ENCODE results near the gene MAP2K4. TPM values are rescaled to one million over a fixed set of nuclear protein-coding genes. Genes with fewer than 3 reads are reported as not detected.

MAP2K4 gene
- total and polyA plus RNA-seq, 2 of the 8 experiments (the other 6 are each of a cell fraction or from before 2014, with no cell fraction given): 14.2 to 37.3 TPM

DNA sequence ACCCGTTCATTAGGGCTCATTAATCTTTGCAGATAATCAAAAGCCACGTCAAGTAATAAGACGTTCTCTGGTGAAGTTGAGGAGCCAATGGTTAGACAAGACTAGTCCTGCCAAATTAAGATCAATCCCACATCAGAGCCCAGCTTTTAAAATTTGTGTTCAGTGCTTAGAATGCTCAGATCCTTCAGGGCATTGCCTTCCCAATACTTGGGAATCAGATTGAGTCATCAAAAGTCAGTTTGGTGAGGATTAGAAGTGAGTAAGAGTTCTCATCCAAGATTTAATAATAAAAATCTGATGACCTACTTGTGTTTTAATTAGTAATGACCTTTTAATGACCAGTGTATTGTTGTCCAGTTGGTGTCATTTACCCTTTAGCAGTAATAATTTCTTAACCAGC, 19.8 kb downstream of the MAP2K4 start:
- no peaks in the 10 kb centered on the region for H4K20me1 ChIP-seq (replicated peaks in 1 of 2; ENCODE audit: control insufficient read depth in 1 of 2, insufficient read depth in 2 of 2, low read length in 2 of 2)
- no peak overlapping the region for H3K56ac ChIP-seq (replicated peaks; ENCODE audit: insufficient read length, low read depth, low read length)

More for the DNA sequence above, 19.8 kb downstream of the MAP2K4 start:
- Histone ChIP-seq H2BK20ac (ENCODE audit: low read length) (no peak overlapping the region), H3K23ac (ENCODE audit: insufficient read length) (no peak overlapping the region), H3K4me1 (replicated peaks in 1 of 4; ENCODE audit: control insufficient read depth in 3 of 4, insufficient read depth in 4 of 4, low read length in 3 of 4) (peaks cover 0 to 1% (median 0%) of the 10 kb centered on the region in 4 experiments; a peak in 2 of 7 replicates), H2BK12ac (ENCODE audit: low read depth, low read length) (no peak overlapping the region), H3K4me2 (ENCODE audit: insufficient read depth in 1 of 2, low read depth in 2 of 2, low read length in 2 of 2) (no peak overlapping the region), H3K4ac (replicated peaks; ENCODE audit: insufficient read length, low read depth, low read length) (no peak overlapping the region), H3K4me3 (ENCODE audit: extremely low read depth in 1 of 4, insufficient read depth in 2 of 4, low read depth in 3 of 4, low read length in 4 of 4) (no peak overlapping the region), H3K14ac (ENCODE audit: insufficient read length) (no peak overlapping the region), H2BK120ac (replicated peaks; ENCODE audit: low read depth, low read length) (no peak overlapping the region), H2AK5ac (ENCODE audit: low read depth, low read length) (no peak overlapping the region), H2BK15ac (ENCODE audit: low read length) (no peak overlapping the region), H3K79me2 (ENCODE audit: control insufficient read depth in 1 of 2, insufficient read depth in 2 of 2, low read length in 2 of 2) (peaks cover 8 to 92% of the 10 kb centered on the region in 2 experiments; a peak in 3 of 4 replicates), H3K18ac (ENCODE audit: extremely low read depth, low read length) (no peak overlapping the region), H2AFZ (ENCODE audit: low read length) (no peak overlapping the region), H3K27me3 (replicated peaks in 1 of 4; ENCODE audit: control insufficient read depth in 3 of 4, extremely low read depth in 1 of 4, insufficient read depth in 3 of 4, low read length in 3 of 4) (no peaks in the 10 kb centered on the region), H4K5ac (ENCODE audit: insufficient read length, low read depth, low read length) (no peak overlapping the region), H3K27ac (ENCODE audit: low read depth, low read length) (no peak overlapping the region), H3K79me1 (ENCODE audit: low read depth, low read length) (peaks cover 6% of the 10 kb centered on the region; the same call in 1 of the 2 replicates), H2BK5ac (ENCODE audit: low read depth, low read length) (no peak overlapping the region), H4K8ac (ENCODE audit: extremely low read depth, insufficient read depth, low read length) (no peak overlapping the region), H3K9ac (replicated peaks in 1 of 4; ENCODE audit: extremely low read depth in 1 of 4, low read depth in 3 of 4, low read length in 3 of 4) (no peak overlapping the region), H3K9me3 (ENCODE audit: insufficient read depth in 2 of 2, low read depth in 1 of 2, low read length in 1 of 2) (no peaks in the 10 kb centered on the region), H4K91ac (replicated peaks; ENCODE audit: insufficient read length, low read length) (no peak overlapping the region), H3K23me2 (ENCODE audit: low read depth, low read length) (no peaks in the 10 kb centered on the region; the same call in 1 of the 2 replicates), H3K36me3 (ENCODE audit: control insufficient read depth in 2 of 4, insufficient read depth in 4 of 4, low read length in 3 of 4) (no peaks in the 10 kb centered on the region)
- CTCF ChIA-PET (ENCODE audit: partially characterized antibody): no interaction called here
- FAIRE-seq (no peak), DNase-seq (ENCODE audit: low read depth in 1 of 2, low spot score in 2 of 2) (no peak)
- WGBS, 2 experiments (ENCODE audit: extremely low coverage in 1 of 2, insufficient coverage in 1 of 2, insufficient read length in 1 of 2, insufficient replicate concordance in 2 of 2, low coverage in 1 of 2, low lambda C conversion rate in 2 of 2, missing lambda C conversion rate in 1 of 2): 94% methylated on average over 3 of the region's 3 CpGs; no CpG with 5 or more reads in 1 of the 2 experiments
- POLR2A ChIA-PET (ENCODE audit: partially characterized antibody): no interaction called here
- TF ChIP-seq CBX8 (IDR thresholded peaks at IDR 0.05; ENCODE audit: borderline replicate concordance, low read depth, low read length) (no peak), JUN (IDR thresholded peaks at IDR 0.05; ENCODE audit: low read depth, low read length) (no peak), BRCA1 (IDR thresholded peaks at IDR 0.05; ENCODE audit: low read depth, low read length) (no peak), TEAD4 (IDR thresholded peaks at IDR 0.05; ENCODE audit: low read depth, low read length) (no peak), PHF8 (conservative IDR thresholded peaks at IDR 0.05; ENCODE audit: low read depth, low read length) (no peak), BACH1 (IDR thresholded peaks at IDR 0.05; ENCODE audit: low read length) (no peak), HDAC2 (IDR thresholded peaks at IDR 0.05; ENCODE audit: borderline replicate concordance in 1 of 2, low read depth in 2 of 2, low read length in 2 of 2) (no peak)
- TF ChIP-seq, protein P1, sequence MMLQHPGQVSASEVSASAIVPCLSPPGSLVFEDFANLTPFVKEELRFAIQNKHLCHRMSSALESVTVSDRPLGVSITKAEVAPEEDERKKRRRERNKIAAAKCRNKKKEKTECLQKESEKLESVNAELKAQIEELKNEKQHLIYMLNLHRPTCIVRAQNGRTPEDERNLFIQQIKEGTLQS (IDR thresholded peaks at IDR 0.05; ENCODE audit: insufficient read depth, low read depth, low read length): no peak
